H1 (cell line): Measurements from ENCODE around the gene ATP10D. TPM values are rescaled to one million over a fixed set of nuclear protein-coding genes. Genes with fewer than 3 reads are reported as not detected.

Experiments
- CTCF ChIA-PET: fragments of 300-600 bp; sonication (Branson Sonifier 250); formaldehyde crosslinking; loops from one replicate; lab custom pipeline; 2021; ENCODE audit not compliant: partially characterized antibody; lab: Charles Lee
- POLR2A ChIA-PET: fragments of 300-600 bp; sonication (Branson Sonifier 250); formaldehyde crosslinking; loops from one replicate; lab custom pipeline; 2021; ENCODE audit warnings: inconsistent platforms; ENCODE audit not compliant: partially characterized antibody; lab: Charles Lee
- DNase-seq, 2 experiments: peaks; one replicate each; pipeline versions ENCODE4 v3.0.0 to v3.0.0-alpha.2; 2010 to 2022; ENCODE audit warnings: low spot score in 2 of 2, low read depth in 1 of 2, mixed read lengths in 1 of 2
- FAIRE-seq: peaks from 2 replicates; lab custom pipeline; 2011; peaks lifted over from hg19 to GRCh38; lab: Jason Lieb, UNC
- H2AFZ ChIP-seq: 2 replicates; pipeline ENCODE4 v1.8.1; 2012; ENCODE audit warnings: low read length, inconsistent platforms
- H2AK5ac ChIP-seq: 2 replicates; pipeline ENCODE4 v1.6.1; 2013; ENCODE audit warnings: low read depth, low read length
- H2BK120ac ChIP-seq: replicated peaks from 2 replicates; pipeline ENCODE3; 2013; ENCODE audit warnings: low read depth, low read length, inconsistent platforms
- H2BK12ac ChIP-seq: 2 replicates; pipeline ENCODE4 v1.6.1; 2013; ENCODE audit warnings: low read depth, low read length
- H2BK15ac ChIP-seq: 2 replicates; pipeline ENCODE4 v1.6.1; 2013; ENCODE audit warnings: low read length
- H2BK20ac ChIP-seq: 2 replicates; pipeline ENCODE4 v1.6.1; 2013; ENCODE audit warnings: low read length
- H2BK5ac ChIP-seq: 2 replicates; pipeline ENCODE4 v1.6.1; 2013; ENCODE audit warnings: low read depth, low read length
- H3K14ac ChIP-seq: 2 replicates; pipeline ENCODE4 v1.6.1; 2013; ENCODE audit warnings: inconsistent platforms; ENCODE audit not compliant: insufficient read length
- H3K18ac ChIP-seq: 2 replicates; pipeline ENCODE4 v1.6.1; 2013; ENCODE audit warnings: low read length; ENCODE audit errors: extremely low read depth
- H3K23ac ChIP-seq: 2 replicates; pipeline ENCODE4 v1.6.1; 2013; ENCODE audit warnings: inconsistent platforms; ENCODE audit not compliant: insufficient read length
- H3K23me2 ChIP-seq: 2 replicates; pipeline ENCODE4 v1.6.1; 2013; ENCODE audit warnings: low read depth, low read length
- H3K27ac ChIP-seq: 2 replicates; pipeline ENCODE4 v1.6.1; 2011; ENCODE audit warnings: low read depth, low read length, inconsistent platforms
- H3K27me3 ChIP-seq, 4 experiments: replicated peaks in 1 of 4; 1 replicate in 1 of 4; 2 replicates in 3 of 4; pipeline versions ENCODE4 v1.6.1 to v1.8.1; 2011 to 2013; ENCODE audit warnings: low read length in 3 of 4, mild to moderate bottlenecking in 3 of 4, inconsistent platforms in 2 of 4, mixed read lengths in 2 of 4, moderate library complexity in 1 of 4; ENCODE audit not compliant: control insufficient read depth in 3 of 4, insufficient read depth in 3 of 4; ENCODE audit errors: extremely low read depth in 1 of 4
- H3K36me3 ChIP-seq, 4 experiments: 2 replicates each; pipeline versions ENCODE4 v1.6.1 to v1.8.1; 2011 to 2013; ENCODE audit warnings: mild to moderate bottlenecking in 4 of 4, low read length in 3 of 4, moderate library complexity in 2 of 4, control low read depth in 1 of 4, inconsistent platforms in 1 of 4; ENCODE audit not compliant: insufficient read depth in 4 of 4, control insufficient read depth in 2 of 4
- H3K4ac ChIP-seq: replicated peaks from 2 replicates; pipeline ENCODE3; 2013; ENCODE audit warnings: low read length, low read depth, mixed read lengths, inconsistent platforms; ENCODE audit not compliant: insufficient read length
- H3K4me1 ChIP-seq, 4 experiments: replicated peaks in 1 of 4; 1 replicate in 1 of 4; 2 replicates in 3 of 4; pipeline versions ENCODE4 v1.6.1 to v1.8.1; 2011 to 2013; ENCODE audit warnings: low read length in 3 of 4, inconsistent platforms in 2 of 4, mixed read lengths in 1 of 4; ENCODE audit not compliant: insufficient read depth in 4 of 4, control insufficient read depth in 3 of 4
- H3K4me2 ChIP-seq, 2 experiments: 2 replicates each; pipeline versions ENCODE4 v1.6.1 to v1.8.1; 2011 to 2013; ENCODE audit warnings: low read depth in 2 of 2, low read length in 2 of 2, control low read depth in 1 of 2, inconsistent platforms in 1 of 2, mild to moderate bottlenecking in 1 of 2; ENCODE audit not compliant: insufficient read depth in 1 of 2
- H3K4me3 ChIP-seq, 4 experiments: fragments of 200-600, 300-600 bp in 1 of 4; sonication (generic), shearing (Covaris generic), sonication (Bioruptor Twin) in 1 of 4; 2 replicates each; pipeline versions ENCODE4 v1.5.1 to v1.8.1; 2011 to 2016; ENCODE audit warnings: low read length in 4 of 4, low read depth in 3 of 4, control low read depth in 2 of 4, inconsistent platforms in 2 of 4, mild to moderate bottlenecking in 2 of 4, mixed read lengths in 1 of 4, moderate library complexity in 1 of 4; ENCODE audit not compliant: insufficient read depth in 2 of 4; ENCODE audit errors: extremely low read depth in 1 of 4
- H3K56ac ChIP-seq: replicated peaks from 2 replicates; pipeline ENCODE3; 2013; ENCODE audit warnings: low read depth, mild to moderate bottlenecking, mixed read lengths, low read length, inconsistent platforms; ENCODE audit not compliant: insufficient read length
- H3K79me1 ChIP-seq: 2 replicates; pipeline ENCODE4 v1.6.1; 2013; ENCODE audit warnings: low read depth, low read length, control low read depth
- H3K79me2 ChIP-seq, 2 experiments: 2 replicates each; pipeline versions ENCODE4 v1.6.1 to v1.8.1; 2012 to 2013; ENCODE audit warnings: low read length in 2 of 2, mild to moderate bottlenecking in 2 of 2, inconsistent platforms in 1 of 2; ENCODE audit not compliant: insufficient read depth in 2 of 2, control insufficient read depth in 1 of 2
- H3K9ac ChIP-seq, 4 experiments: replicated peaks in 1 of 4; 1 replicate in 1 of 4; 2 replicates in 3 of 4; pipeline versions ENCODE4 v1.6.1 to v1.8.1; 2011 to 2013; ENCODE audit warnings: low read depth in 3 of 4, low read length in 3 of 4, control low read depth in 2 of 4, mild to moderate bottlenecking in 2 of 4, moderate library complexity in 2 of 4, inconsistent platforms in 1 of 4; ENCODE audit errors: extremely low read depth in 1 of 4
- H3K9me3 ChIP-seq, 2 experiments: 2 replicates each; pipeline versions ENCODE4 v1.6.1 to v1.8.1; 2012 to 2013; ENCODE audit warnings: mild to moderate bottlenecking in 2 of 2, moderate library complexity in 2 of 2, control low read depth in 1 of 2, inconsistent platforms in 1 of 2, low read depth in 1 of 2, low read length in 1 of 2, mixed read lengths in 1 of 2; ENCODE audit not compliant: insufficient read depth in 2 of 2
- H4K20me1 ChIP-seq, 2 experiments: replicated peaks in 1 of 2; 2 replicates each; pipeline versions ENCODE3 to v1.8.1; 2011 to 2013; ENCODE audit warnings: inconsistent platforms in 2 of 2, low read length in 2 of 2, mild to moderate bottlenecking in 1 of 2; ENCODE audit not compliant: insufficient read depth in 2 of 2, control insufficient read depth in 1 of 2
- H4K5ac ChIP-seq: 2 replicates; pipeline ENCODE4 v1.6.1; 2013; ENCODE audit warnings: low read length, low read depth, mixed read lengths, inconsistent platforms; ENCODE audit not compliant: insufficient read length
- H4K8ac ChIP-seq: 2 replicates; pipeline ENCODE4 v1.8.0; 2013; ENCODE audit warnings: mild to moderate bottlenecking, moderate library complexity, low read length, inconsistent platforms; ENCODE audit not compliant: insufficient read depth; ENCODE audit errors: extremely low read depth
- H4K91ac ChIP-seq: replicated peaks from 2 replicates; pipeline ENCODE3; 2013; ENCODE audit warnings: low read length, mixed read lengths, inconsistent platforms; ENCODE audit not compliant: insufficient read length
- BACH1 ChIP-seq: IDR thresholded peaks from 2 replicates; pipeline ENCODE4 v1.6.1; 2012; ENCODE audit warnings: low read length, improper control_type of control experiment
- BCL11A ChIP-seq, 2 experiments: IDR thresholded peaks; one replicate each; pipeline ENCODE4 v1.6.1; 2011; ENCODE audit warnings: low read depth in 2 of 2, low read length in 2 of 2, mild to moderate bottlenecking in 2 of 2
- BRCA1 ChIP-seq: IDR thresholded peaks from 2 replicates; pipeline ENCODE4 v1.6.1; 2012; ENCODE audit warnings: low read depth, low read length, improper control_type of control experiment
- CREB1 ChIP-seq: IDR thresholded peaks from 2 replicates; pipeline ENCODE4 v1.6.1; 2012; ENCODE audit warnings: inconsistent platforms
- KDM4A ChIP-seq: IDR thresholded peaks from one replicate; pipeline ENCODE4 v1.7.1; 2012; ENCODE audit warnings: low read depth, mild to moderate bottlenecking, moderate library complexity, low read length, inconsistent platforms; ENCODE audit not compliant: severe bottlenecking
- RFX5 ChIP-seq: IDR thresholded peaks from 2 replicates; pipeline ENCODE4 v1.6.1; 2011; ENCODE audit warnings: low read depth, low read length, improper control_type of control experiment, borderline replicate concordance
- TAF7 ChIP-seq: optimal IDR thresholded peaks from 2 replicates; pipeline ENCODE3; 2011; ENCODE audit warnings: low read depth, mild to moderate bottlenecking, inconsistent platforms, low read length, moderate library complexity, borderline replicate concordance
- YY1 ChIP-seq: IDR thresholded peaks from 2 replicates; pipeline ENCODE4 v1.6.1; 2011; ENCODE audit warnings: low read depth, mild to moderate bottlenecking, low read length
- WGBS, 2 experiments: shearing (Covaris generic) in 1 of 2; methylation state at CpG; one replicate each; pipeline versions ENCODE4 v1.1.6 to v1.1.7; 2013 to 2015; ENCODE audit warnings: low lambda C conversion rate in 2 of 2, mixed read lengths in 2 of 2, inconsistent platforms in 1 of 2, low coverage in 1 of 2, missing lambda C conversion rate in 1 of 2; ENCODE audit not compliant: insufficient replicate concordance in 2 of 2, insufficient coverage in 1 of 2, insufficient read length in 1 of 2; ENCODE audit errors: extremely low coverage in 1 of 2, missing lambda C conversion rate in 1 of 2; 5-methylcytosine and 5-hydroxymethylcytosine counted together
- polyA plus RNA-seq, 7 experiments: library from polyadenylated mRNA; depleted of rRNA in 3 of 7; stranded (reverse) in 5 of 7; unstranded in 2 of 7; fragments of >200 nt in 5 of 7; fragments of 200-250 nt in 2 of 7; gene quantifications; 1 replicate in 5 of 7; 2 replicates in 1 of 7; 4 replicates in 1 of 7; pipeline versions ENCODE4 v1.2.1 to v1.2.3, GENCODE V29; 2011 to 2013; ENCODE audit warnings: missing spikeins in 2 of 7, mixed read lengths in 2 of 7
- total RNA-seq: library from RNA; stranded (reverse); fragmentation: NEBNext Ultra II Directional; extraction: Animal tissue kit (Norgen Biotek cat#: 25700); gene quantifications from 2 replicates; pipeline ENCODE4 v1.2.1, GENCODE V29; 2021
- TF ChIP-seq, protein P1 (sequence below): IDR thresholded peaks from 2 replicates; pipeline ENCODE4 v1.6.1; 2011; ENCODE audit warnings: low read length, improper control_type of control experiment

The ATP10D gene
- total and polyA plus RNA-seq, 2 of the 8 experiments (the other 6 are each of a cell fraction or from before 2014, with no cell fraction given), result 2.9 to 5.9 TPM

GRCh38 chr4:47567511-47567910 is 82.4 kb downstream of the ATP10D start:
- Histone ChIP-seq H3K79me2 (no peaks in the 10 kb centered on the region), H3K4me2 (no peak overlapping the region), H3K9ac (no peak overlapping the region), H4K5ac (no peak overlapping the region), H2AK5ac (no peak overlapping the region), H2AFZ (no peak overlapping the region), H3K9me3 (no peaks in the 10 kb centered on the region), H4K8ac (no peak overlapping the region), H3K4ac (no peak overlapping the region), H3K4me1 (peaks cover 0 to 2% (median 0%) of the 10 kb centered on the region in 4 experiments; a peak in 1 of 7 replicates), H2BK5ac (no peak overlapping the region), H2BK12ac (no peak overlapping the region), H3K36me3 (no peaks in the 10 kb centered on the region), H4K91ac (no peak overlapping the region), H2BK120ac (no peak overlapping the region), H2BK20ac (no peak overlapping the region), H3K14ac (no peak overlapping the region), H2BK15ac (no peak overlapping the region), H4K20me1 (no peaks in the 10 kb centered on the region), H3K23ac (no peak overlapping the region), H3K27me3 (no peaks in the 10 kb centered on the region), H3K27ac (no peak overlapping the region), H3K18ac (no peak overlapping the region), H3K79me1 (no peaks in the 10 kb centered on the region), H3K23me2 (no peaks in the 10 kb centered on the region; the same call in 1 of the 2 replicates), H3K56ac (no peak overlapping the region), H3K4me3 (no peak overlapping the region)
- WGBS, 2 experiments, result 91% methylated on average over 1 of the region's 1 CpG; no CpG with 5 or more reads in 1 of the 2 experiments
- POLR2A ChIA-PET, result no interaction called here
- CTCF ChIA-PET, result interaction anchor here (0.9 to 1.4 kb wide), 2 partner anchors 11 to 175 kb away, joined by 3 read pairs; no protein-coding TSS in a partner anchor
- DNase-seq, result no peak
- no peak for FAIRE-seq
- no peak for TF ChIP-seq BACH1
- TF ChIP-seq TAF7, result no peak
- TF ChIP-seq BCL11A (IDR thresholded peaks at IDR 0.05; ENCODE audit: low read depth in 2 of 2, low read length in 2 of 2), result no peak
- TF ChIP-seq KDM4A, result no peak
- no peak for TF ChIP-seq YY1
- TF ChIP-seq, protein P1, sequence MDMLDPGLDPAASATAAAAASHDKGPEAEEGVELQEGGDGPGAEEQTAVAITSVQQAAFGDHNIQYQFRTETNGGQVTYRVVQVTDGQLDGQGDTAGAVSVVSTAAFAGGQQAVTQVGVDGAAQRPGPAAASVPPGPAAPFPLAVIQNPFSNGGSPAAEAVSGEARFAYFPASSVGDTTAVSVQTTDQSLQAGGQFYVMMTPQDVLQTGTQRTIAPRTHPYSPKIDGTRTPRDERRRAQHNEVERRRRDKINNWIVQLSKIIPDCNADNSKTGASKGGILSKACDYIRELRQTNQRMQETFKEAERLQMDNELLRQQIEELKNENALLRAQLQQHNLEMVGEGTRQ, result no peak
- no peak for TF ChIP-seq RFX5
- no peak for TF ChIP-seq BRCA1
- TF ChIP-seq CREB1, result no peak
